GM18526 (cell line): Measurements from ENCODE around the gene CHMP1A.

Experiments used
- POLR2A ChIP-seq: IDR thresholded peaks from 3 replicates; pipeline ENCODE4 v1.6.1; 2011; ENCODE audit not compliant: insufficient read length; ENCODE audit errors: extremely low read depth

CHMP1A gene

GRCh38 chr16:89602952-89603590, 54.4 kb downstream of the CHMP1A start:
- no peak for TF ChIP-seq POLR2A

GRCh38 chr16:89602273-89602951, 55.1 kb downstream of the CHMP1A start:
- TF ChIP-seq POLR2A, result no peak

- TF ChIP-seq POLR2A, result no peak
These were observed 55.6 kb downstream of the CHMP1A start for GRCh38 chr16:89601906-89602272.

DNA sequence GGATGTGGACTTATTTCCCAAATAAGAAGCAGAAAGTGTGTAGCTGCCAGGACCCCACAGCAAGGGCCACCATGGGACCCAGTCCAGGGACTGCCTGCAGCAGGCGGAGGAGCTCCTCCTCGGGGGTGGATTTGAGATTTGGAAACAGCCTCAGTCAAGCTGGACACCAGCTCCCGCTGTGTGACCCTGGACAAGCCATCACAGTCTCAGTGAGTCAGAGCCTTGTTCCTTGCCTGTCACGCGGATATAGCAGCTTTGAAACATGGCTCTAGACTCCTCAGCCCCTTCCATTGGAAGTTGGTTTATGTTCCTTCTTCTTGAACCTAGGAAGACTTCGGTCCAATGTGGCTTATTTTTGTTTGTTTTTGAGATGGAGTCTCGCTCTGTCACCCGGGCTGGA, 56.6 kb downstream of the CHMP1A start:
- no peak for TF ChIP-seq POLR2A

DNA sequence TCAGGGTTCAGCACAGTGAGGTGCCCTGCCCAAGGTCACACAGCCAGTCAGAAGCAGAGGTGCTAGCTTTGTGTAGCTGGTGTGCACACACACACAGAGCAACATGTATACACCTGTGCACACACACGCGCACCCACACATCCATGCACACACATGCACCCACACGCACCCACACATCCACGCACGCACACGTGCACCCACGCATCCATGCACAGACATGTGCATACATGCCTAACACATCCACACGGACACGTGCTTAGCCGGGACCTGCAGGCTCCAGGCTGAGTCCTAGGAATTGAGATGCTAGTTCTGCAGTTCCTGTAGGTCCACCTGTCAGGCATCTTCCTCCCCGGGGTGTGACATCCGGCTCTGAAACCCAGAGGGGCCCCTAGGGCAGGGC, 57.1 kb downstream of the CHMP1A start:
- no peak for TF ChIP-seq POLR2A

- no peak for TF ChIP-seq POLR2A
These were observed 57.6 kb downstream of the CHMP1A start for GRCh38 chr16:89599902-89600301.

DNA sequence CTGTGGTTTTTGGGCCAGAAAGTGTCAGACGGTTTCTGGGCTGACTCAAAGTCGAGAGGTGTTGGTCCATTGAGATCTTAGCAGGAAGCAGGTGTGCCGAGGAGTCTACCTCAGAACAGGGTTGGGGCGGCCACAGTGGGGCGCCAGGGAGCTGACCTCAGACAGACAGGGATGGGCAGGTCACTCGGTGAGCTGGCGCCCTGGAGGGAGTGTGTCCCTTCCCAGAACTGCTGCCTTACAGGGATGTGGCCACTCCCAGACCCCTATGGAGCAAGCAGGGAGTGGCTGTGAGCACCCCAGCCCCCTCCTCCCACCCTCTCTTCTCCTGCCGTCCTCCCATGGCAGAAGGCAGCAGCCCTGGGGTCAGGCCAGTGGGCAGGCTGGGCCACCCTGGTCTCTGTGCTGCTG, 58.1 kb downstream of the CHMP1A start:
- TF ChIP-seq POLR2A, result no peak

- no peak for TF ChIP-seq POLR2A
These were observed 59.3 kb downstream of the CHMP1A start for GRCh38 chr16:89598199-89598598.

GRCh38 chr16:89596957-89597649, 60.4 kb downstream of the CHMP1A start:
- no peak for TF ChIP-seq POLR2A

GRCh38 chr16:89596061-89596689, 61.3 kb downstream of the CHMP1A start:
- no peak for TF ChIP-seq POLR2A

DNA sequence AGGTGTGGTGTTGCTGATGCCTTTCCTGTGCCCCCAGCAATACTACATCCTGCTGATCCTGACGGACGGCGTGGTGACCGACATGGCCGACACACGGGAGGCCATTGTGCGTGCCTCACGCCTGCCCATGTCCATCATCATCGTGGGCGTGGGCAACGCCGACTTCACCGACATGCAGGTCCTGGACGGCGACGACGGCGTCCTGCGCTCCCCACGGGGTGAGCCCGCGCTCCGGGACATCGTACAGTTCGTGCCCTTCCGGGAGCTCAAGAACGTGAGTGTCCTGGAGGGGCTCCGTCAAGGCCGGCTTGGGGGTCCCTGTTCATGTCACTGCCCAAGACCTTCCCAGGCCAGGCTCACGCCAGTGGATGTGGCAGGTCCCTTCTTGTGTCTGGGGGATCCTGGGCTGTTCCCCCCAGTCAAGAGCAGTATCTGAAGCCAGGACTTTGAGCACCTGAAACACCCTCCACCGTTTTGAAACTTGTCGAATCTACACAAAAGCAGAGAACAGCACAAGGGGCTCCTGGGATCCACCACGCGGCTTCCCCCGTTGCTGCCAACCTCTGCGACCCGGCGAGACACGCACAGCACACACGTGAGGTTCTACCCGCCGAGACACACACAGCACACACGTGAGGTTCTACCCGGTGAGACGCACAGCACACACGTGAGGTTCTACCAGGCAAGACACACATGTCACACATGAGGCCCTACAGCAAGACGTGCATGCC, 62.0 kb downstream of the CHMP1A start:
- TF ChIP-seq POLR2A, result no peak
